Astrocyte of the spinal cord (primary cell): ENCODE data around the gene TIPRL.
"Not testable (repeated sequence)": the region's sequence is repeated elsewhere in the genome, so short reads cannot be mapped to it uniquely, and the experiment has no call there.

Experiments
- DNase-seq: peaks from one replicate; pipeline ENCODE4 v3.0.0; 2011; ENCODE audit warnings: low read depth, low spot score
- H3K4me3 ChIP-seq: 2 replicates; pipeline ENCODE4 v1.5.1; 2011; ENCODE audit warnings: low read depth, mild to moderate bottlenecking, low read length, moderate library complexity
- in situ Hi-C: cut with HindIII; loops from 2 replicates; pipeline ENCODE4 v1.10.0; 2017; ENCODE audit warnings: low sequenced_read_pairs
- TF ChIP-seq, protein P1 (sequence below): IDR thresholded peaks from 2 replicates; pipeline ENCODE4 v1.5.1; 2012; ENCODE audit warnings: low read depth, mild to moderate bottlenecking, low read length, inconsistent platforms

Gene TIPRL

DNA sequence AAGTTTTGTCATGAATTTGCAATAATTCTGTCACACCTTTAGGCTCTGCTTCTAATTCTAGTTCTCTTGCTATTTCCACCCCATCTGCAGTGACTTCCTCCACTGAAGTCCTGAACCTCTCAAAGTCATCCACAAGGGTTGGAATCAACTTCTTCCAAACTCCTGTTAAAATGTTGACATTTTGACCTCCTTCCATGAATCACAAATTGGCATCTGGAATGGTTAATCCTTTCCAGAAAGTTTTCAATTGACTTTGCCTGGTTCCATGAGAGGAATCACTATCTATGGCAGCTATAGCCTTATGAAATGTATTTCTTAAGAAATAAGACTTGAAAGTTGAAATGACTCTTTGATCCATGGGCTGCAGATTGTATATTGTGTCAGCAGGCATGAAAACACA lies 27.3 kb downstream of the TIPRL start:
- in situ Hi-C loops, result no loop called here
- TF ChIP-seq, protein P1, sequence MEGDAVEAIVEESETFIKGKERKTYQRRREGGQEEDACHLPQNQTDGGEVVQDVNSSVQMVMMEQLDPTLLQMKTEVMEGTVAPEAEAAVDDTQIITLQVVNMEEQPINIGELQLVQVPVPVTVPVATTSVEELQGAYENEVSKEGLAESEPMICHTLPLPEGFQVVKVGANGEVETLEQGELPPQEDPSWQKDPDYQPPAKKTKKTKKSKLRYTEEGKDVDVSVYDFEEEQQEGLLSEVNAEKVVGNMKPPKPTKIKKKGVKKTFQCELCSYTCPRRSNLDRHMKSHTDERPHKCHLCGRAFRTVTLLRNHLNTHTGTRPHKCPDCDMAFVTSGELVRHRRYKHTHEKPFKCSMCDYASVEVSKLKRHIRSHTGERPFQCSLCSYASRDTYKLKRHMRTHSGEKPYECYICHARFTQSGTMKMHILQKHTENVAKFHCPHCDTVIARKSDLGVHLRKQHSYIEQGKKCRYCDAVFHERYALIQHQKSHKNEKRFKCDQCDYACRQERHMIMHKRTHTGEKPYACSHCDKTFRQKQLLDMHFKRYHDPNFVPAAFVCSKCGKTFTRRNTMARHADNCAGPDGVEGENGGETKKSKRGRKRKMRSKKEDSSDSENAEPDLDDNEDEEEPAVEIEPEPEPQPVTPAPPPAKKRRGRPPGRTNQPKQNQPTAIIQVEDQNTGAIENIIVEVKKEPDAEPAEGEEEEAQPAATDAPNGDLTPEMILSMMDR, result no peak
- DNase-seq, result no peak
- no peak overlapping the region for H3K4me3 ChIP-seq

DNA sequence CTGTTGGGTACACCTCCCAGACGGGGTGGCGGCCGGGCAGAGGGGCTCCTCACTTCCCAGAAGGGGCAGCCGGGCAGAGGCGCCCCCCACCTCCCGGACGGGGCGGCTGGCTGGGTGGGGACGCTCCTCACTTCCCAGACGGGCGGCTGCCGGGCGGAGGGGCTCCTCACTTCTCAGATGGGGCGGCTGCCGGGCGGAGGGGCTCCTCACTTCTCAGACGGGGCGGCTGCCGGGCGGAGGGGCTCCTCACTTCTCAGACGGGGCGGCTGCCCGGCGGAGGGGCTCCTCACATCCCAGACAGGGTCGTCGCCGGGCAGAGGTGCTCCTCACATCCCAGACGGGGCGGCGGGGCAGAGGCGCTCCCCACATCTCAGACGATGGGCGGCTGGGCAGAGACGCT lies 28.9 kb downstream of the TIPRL start:
- DNase-seq, H3K4me3 ChIP-seq, in situ Hi-C loops: not testable (repeated sequence)

DNA sequence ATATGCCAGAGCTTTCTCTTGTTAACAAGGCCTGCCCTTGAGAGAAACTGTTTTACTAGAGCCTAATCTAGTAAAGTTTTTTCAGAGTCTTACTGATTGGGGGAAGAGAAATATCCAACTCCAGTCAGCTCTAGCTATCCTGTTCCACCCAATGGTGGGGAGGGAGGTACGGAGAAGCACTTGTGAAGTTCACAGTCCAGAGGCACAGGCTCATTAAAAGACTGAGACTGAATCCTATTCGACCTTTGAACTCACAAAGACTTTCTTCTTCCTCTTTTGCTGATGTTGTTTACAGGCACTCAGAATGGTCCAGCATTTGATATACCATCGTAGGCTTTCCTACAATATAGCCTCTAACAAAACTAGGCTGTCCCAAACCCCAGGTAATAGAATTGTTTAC lies 31.6 kb downstream of the TIPRL start:
- in situ Hi-C loops, result no loop called here
- no peak overlapping the region for H3K4me3 ChIP-seq
- TF ChIP-seq, protein P1, result no peak
- no peak for DNase-seq

DNA sequence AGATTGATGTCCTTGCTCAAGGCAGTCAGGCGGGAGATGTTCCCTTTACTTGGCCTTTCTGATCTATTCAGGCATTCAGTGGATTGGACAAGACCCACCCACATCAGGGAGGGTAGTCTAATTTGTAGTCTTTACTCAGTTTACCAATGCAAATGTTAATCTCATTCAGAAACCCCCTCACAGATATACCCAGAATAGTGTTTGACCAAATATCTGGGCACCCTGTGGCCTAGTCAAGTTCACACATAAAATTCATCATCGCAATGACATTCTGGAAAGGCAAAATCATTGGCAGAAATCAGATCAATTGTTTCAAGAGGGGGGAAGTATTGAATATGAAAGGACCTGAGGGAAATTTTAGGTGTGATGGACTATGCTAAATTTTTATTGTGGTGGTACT lies 34.6 kb downstream of the TIPRL start:
- no peak overlapping the region for H3K4me3 ChIP-seq
- DNase-seq, result no peak
- in situ Hi-C loops, result no loop called here
- TF ChIP-seq, protein P1, result no peak

DNA sequence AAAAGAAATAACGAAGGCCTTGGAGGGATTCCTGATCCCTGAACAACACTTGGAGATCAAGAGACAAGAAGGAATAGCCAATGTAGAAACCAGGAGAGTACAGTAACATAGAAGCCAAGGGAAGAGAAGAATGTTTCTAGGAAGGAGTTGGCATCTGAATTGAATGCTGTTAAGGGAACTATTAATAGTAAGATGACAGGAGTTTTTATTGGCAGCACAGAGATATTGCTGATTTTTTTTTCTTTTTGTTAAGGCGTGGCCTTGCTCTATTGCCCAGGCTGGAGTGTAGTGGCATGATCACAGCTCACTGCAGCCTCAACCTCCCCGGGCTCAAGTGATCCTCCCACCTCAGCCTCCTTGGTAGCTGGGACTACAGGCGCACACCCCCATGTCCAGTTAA lies 37.4 kb downstream of the TIPRL start:
- in situ Hi-C loops, result no loop called here
- no peak overlapping the region for H3K4me3 ChIP-seq
- TF ChIP-seq, protein P1, result no peak
- no peak for DNase-seq

DNA sequence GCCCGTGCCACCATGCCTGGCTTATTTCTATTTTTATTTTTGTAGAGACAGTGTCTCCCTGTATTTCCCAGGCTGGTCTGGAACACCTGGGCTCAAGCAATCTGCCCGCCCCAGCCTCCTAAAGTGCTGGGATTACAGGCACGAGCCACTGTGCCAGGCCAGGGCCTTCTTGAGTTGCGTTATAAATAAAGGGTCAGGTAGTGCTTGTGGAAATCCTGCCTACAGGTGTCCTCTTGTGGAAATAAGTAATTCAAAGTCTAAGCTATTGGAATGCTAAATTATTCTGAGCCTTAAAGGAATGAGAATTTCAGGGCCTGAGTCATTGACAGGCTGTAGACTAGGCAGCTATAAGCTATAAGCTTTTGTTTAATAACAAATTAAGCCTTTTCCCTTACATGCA lies 38.9 kb downstream of the TIPRL start:
- DNase-seq, result no peak
- H3K4me3 ChIP-seq, result no peak overlapping the region
- in situ Hi-C loops, result no loop called here
- TF ChIP-seq, protein P1, result no peak

DNA sequence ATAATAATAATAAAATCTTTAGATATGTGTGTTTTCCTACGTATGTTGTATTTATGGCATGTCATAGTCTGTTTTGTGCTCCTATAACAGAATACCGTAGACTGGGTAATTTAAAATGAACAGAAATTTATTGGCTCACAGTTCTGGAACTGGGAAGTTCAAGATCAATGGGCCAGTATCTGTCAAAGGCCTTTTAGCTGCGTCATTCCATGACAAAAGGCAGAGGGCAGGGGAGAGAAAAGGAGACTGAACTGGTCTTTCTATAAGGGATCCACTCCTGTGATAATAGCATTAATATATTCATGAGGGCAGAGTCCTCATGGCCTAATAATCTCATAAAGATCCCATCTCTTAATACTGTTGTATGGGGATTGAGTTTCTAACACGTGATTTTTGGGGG lies 39.9 kb downstream of the TIPRL start:
- no peak for DNase-seq
- in situ Hi-C loops, result no loop called here
- TF ChIP-seq, protein P1, result no peak
- H3K4me3 ChIP-seq, result no peak overlapping the region
